GM12878 (cell line): Measurements from ENCODE around the gene PCSK6. TPM values are rescaled to one million over a fixed set of nuclear protein-coding genes. Genes with fewer than 3 reads are reported as not detected.

ENCODE experiments used
- ATAC-seq: fragments of 200-7000 bp; cut with Tn5 transposase; 3 replicates; pipeline ENCODE4 v1.9.1; 2020; ENCODE audit warnings: mild to moderate bottlenecking, moderate library complexity
- BruUV-seq: library from RNA; stranded (reverse); fragments of 400-500 nt; replicated peaks from 2 replicates; lab custom pipeline; 2021; lab: Mats Ljungman, UMichigan
- CTCF ChIA-PET: fragments of 300-600 bp; sonication (Branson Sonifier 250); formaldehyde crosslinking; extraction: SDS; loops from one replicate; lab custom pipeline; 2021; ENCODE audit warnings: inconsistent platforms; lab: Yijun Ruan, JAX
- POLR2A ChIA-PET: fragments of 350-600 bp; formaldehyde crosslinking; extraction: SDS; loops from one replicate; lab custom pipeline; 2021; ENCODE audit warnings: inconsistent platforms; lab: Charles Lee
- RAD21 ChIA-PET: fragments of 300-600 bp; sonication (Branson Sonifier 250); formaldehyde crosslinking; loops from one replicate; lab custom pipeline; 2023; ENCODE audit warnings: antibody characterized with exemption; ENCODE audit not compliant: unreplicated experiment; lab: Charles Lee
- SMC1A ChIA-PET: fragments of 300-600 bp; sonication (Branson Sonifier 250); formaldehyde crosslinking; loops from one replicate; lab custom pipeline; 2023; ENCODE audit not compliant: unreplicated experiment, uncharacterized antibody; lab: Charles Lee
- DNase-seq: peaks from one replicate; pipeline ENCODE4 v3.0.0-alpha.2; 2011; ENCODE audit warnings: low read depth, low spot score
- FAIRE-seq: peaks from 3 replicates; lab custom pipeline; 2011; peaks lifted over from hg19 to GRCh38; lab: Jason Lieb, UNC
- H2AFZ ChIP-seq: 2 replicates; pipeline ENCODE4 v1.6.0; 2011; ENCODE audit warnings: low read depth, low read length, control low read depth; ENCODE audit not compliant: control insufficient read depth
- H3K27ac ChIP-seq: 2 replicates; pipeline ENCODE4 v1.5.1; 2011; ENCODE audit warnings: control low read depth; ENCODE audit not compliant: control insufficient read depth, insufficient read depth
- H3K27me3 ChIP-seq, 2 experiments: replicated peaks in 1 of 2; 2 replicates each; pipeline versions ENCODE4 v1.6.0 to v1.6.1; 2011; ENCODE audit warnings: low read length in 1 of 2; ENCODE audit not compliant: control insufficient read depth in 2 of 2, insufficient read depth in 2 of 2
- H3K36me3 ChIP-seq, 2 experiments: 2 replicates each; pipeline ENCODE4 v1.5.1; 2011; ENCODE audit warnings: low read length in 1 of 2; ENCODE audit not compliant: control insufficient read depth in 2 of 2, insufficient read depth in 2 of 2
- H3K4me1 ChIP-seq: 2 replicates; pipeline ENCODE4 v1.6.1; 2011; ENCODE audit warnings: mild to moderate bottlenecking, low read length, moderate library complexity, mixed read lengths; ENCODE audit not compliant: control insufficient read depth, insufficient read depth
- H3K4me2 ChIP-seq: 2 replicates; pipeline ENCODE4 v1.6.0; 2011; ENCODE audit warnings: control low read depth; ENCODE audit not compliant: control insufficient read depth, insufficient read depth
- H3K4me3 ChIP-seq: fragments of 200-600 bp; sonication (generic); 2 replicates; pipeline ENCODE4 v1.5.1; 2016
- H3K79me2 ChIP-seq: 2 replicates; pipeline ENCODE4 v1.6.0; 2011; ENCODE audit warnings: low read length; ENCODE audit not compliant: control insufficient read depth, insufficient read depth
- H3K9ac ChIP-seq: 2 replicates; pipeline ENCODE4 v1.8.0; 2011; ENCODE audit warnings: low read length, control low read depth, mixed read lengths; ENCODE audit not compliant: control insufficient read depth, insufficient read depth
- H3K9me3 ChIP-seq: replicated peaks from 3 replicates; pipeline ENCODE4 v1.5.1; 2011; ENCODE audit warnings: mild to moderate bottlenecking, low read length; ENCODE audit not compliant: control insufficient read depth, insufficient read depth
- H4K20me1 ChIP-seq: 2 replicates; pipeline ENCODE4 v1.6.0; 2011; ENCODE audit not compliant: control insufficient read depth, insufficient read depth
- ASH2L ChIP-seq: fragments of 300-600, 200-600 bp; sonication (generic); IDR thresholded peaks from 2 replicates; pipeline ENCODE4 v1.6.1; 2017; ENCODE audit warnings: low read depth, mild to moderate bottlenecking, borderline replicate concordance
- DPF2 ChIP-seq: fragments of 450-650 bp; IDR thresholded peaks from 2 replicates; pipeline ENCODE4 v1.6.1; 2017; ENCODE audit warnings: mild to moderate bottlenecking
- EGR1 ChIP-seq, 2 experiments: IDR thresholded peaks; 1 replicate in 1 of 2; 2 replicates in 1 of 2; pipeline ENCODE4 v1.6.1; 2011 to 2012; ENCODE audit warnings: low read depth in 2 of 2, low read length in 2 of 2, borderline replicate concordance in 1 of 2, mild to moderate bottlenecking in 1 of 2, moderate library complexity in 1 of 2
- IRF3 ChIP-seq: fragments of 450-650 bp; IDR thresholded peaks from 2 replicates; pipeline ENCODE4 v1.6.1; 2014; ENCODE audit warnings: mild to moderate bottlenecking
- JUND ChIP-seq: IDR thresholded peaks from 2 replicates; pipeline ENCODE4 v1.6.1; 2012; ENCODE audit warnings: low read depth, mild to moderate bottlenecking, low read length, improper control_type of control experiment, moderate library complexity
- KDM1A ChIP-seq: fragments of 200-600 bp; sonication (generic); IDR thresholded peaks from 2 replicates; pipeline ENCODE4 v1.6.1; 2016; ENCODE audit warnings: borderline replicate concordance
- MEF2B ChIP-seq: fragments of 450-650 bp; IDR thresholded peaks from 2 replicates; pipeline ENCODE4 v1.6.1; 2018; ENCODE audit warnings: mild to moderate bottlenecking, moderate library complexity; ENCODE audit not compliant: partially characterized antibody, poor library complexity, severe bottlenecking
- NBN ChIP-seq: fragments of 450-650 bp; IDR thresholded peaks from 2 replicates; pipeline ENCODE4 v1.6.1; 2016
- NFXL1 ChIP-seq: fragments of 450-650 bp; IDR thresholded peaks from 2 replicates; pipeline ENCODE4 v1.6.1; 2017; ENCODE audit warnings: antibody characterized with exemption, mild to moderate bottlenecking, borderline replicate concordance
- NFYA ChIP-seq: IDR thresholded peaks from 2 replicates; pipeline ENCODE4 v1.6.1; 2011; ENCODE audit warnings: low read depth, mild to moderate bottlenecking, low read length, improper control_type of control experiment, borderline replicate concordance
- NR2C2 ChIP-seq: IDR thresholded peaks from 2 replicates; pipeline ENCODE4 v1.6.1; 2011; ENCODE audit warnings: borderline replicate concordance, low read depth; ENCODE audit not compliant: control insufficient read depth, insufficient read length
- NRF1 ChIP-seq: conservative IDR thresholded peaks from 2 replicates; pipeline ENCODE4 v1.6.1; 2011; ENCODE audit warnings: mild to moderate bottlenecking, low read depth, low read length, improper control_type of control experiment
- PBX3 ChIP-seq: IDR thresholded peaks from 2 replicates; pipeline ENCODE4 v1.6.1; 2011; ENCODE audit warnings: mild to moderate bottlenecking, low read depth, low read length, moderate library complexity; ENCODE audit not compliant: insufficient replicate concordance
- SMAD1 ChIP-seq: fragments of 450-650 bp; IDR thresholded peaks from 2 replicates; pipeline ENCODE4 v1.6.1; 2018; ENCODE audit warnings: mild to moderate bottlenecking, low read depth; ENCODE audit not compliant: partially characterized antibody
- STAT3 ChIP-seq: IDR thresholded peaks from 2 replicates; pipeline ENCODE4 v1.6.1; 2011; ENCODE audit warnings: low read depth, low read length, improper control_type of control experiment
- YBX1 ChIP-seq: fragments of 450-650 bp; IDR thresholded peaks from 2 replicates; pipeline ENCODE4 v1.6.1; 2016; ENCODE audit warnings: antibody characterized with exemption
- ZNF24 ChIP-seq: fragments of 450-650 bp; IDR thresholded peaks from 2 replicates; pipeline ENCODE4 v1.6.1; 2017; ENCODE audit warnings: antibody characterized with exemption, mild to moderate bottlenecking
- WGBS: methylation state at CpG from one replicate; pipeline ENCODE4 v1.1.6; 2016; ENCODE audit warnings: low lambda C conversion rate; ENCODE audit not compliant: insufficient replicate concordance, insufficient coverage; ENCODE audit errors: missing lambda C conversion rate; 5-methylcytosine and 5-hydroxymethylcytosine counted together
- in situ Hi-C: fragments of 300-500 bp; cut with MboI; formaldehyde crosslinking; loops from 9 replicates; pipeline ENCODE4 v1.14.3; 2018; ENCODE audit warnings: mixed read lengths
- intact Hi-C: fragments of 100-400 bp; cut with micrococcal nuclease; formaldehyde crosslinking; loops from one replicate; pipeline ENCODE4 v1.14.2; 2022; ENCODE audit not compliant: unreplicated experiment
- polyA plus RNA-seq, 11 experiments: library from polyadenylated mRNA; depleted of rRNA in 4 of 11; unstranded in 6 of 11; stranded (reverse) in 5 of 11; fragments of >200 nt; fragmentation: Nextera tagmentation in 4 of 11; fragmentation: Illumina TruSeq in 1 of 11; extraction: Ambion mirVana in 4 of 11; extraction: Trizol in 1 of 11; gene quantifications; 1 replicate in 1 of 11; 2 replicates in 10 of 11; pipeline versions ENCODE4 v1.2.1 to v1.2.3, GENCODE V29; 2011 to 2016; ENCODE audit warnings: inconsistent platforms in 2 of 11, missing spikeins in 2 of 11, low read depth in 1 of 11
- total RNA-seq, 4 experiments: library from RNA; depleted of rRNA in 3 of 4; stranded (reverse); fragments of >200 nt in 3 of 4; fragmentation: Illumina TruSeq in 1 of 4; extraction: Trizol in 1 of 4; gene quantifications; 2 replicates each; pipeline versions ENCODE4 v1.2.1 to v1.2.3, GENCODE V29; 2013 to 2021
- TF ChIP-seq, protein P1 (sequence below): fragments of 450-650 bp; IDR thresholded peaks from 2 replicates; pipeline ENCODE4 v1.6.1; 2016; ENCODE audit warnings: mild to moderate bottlenecking

The PCSK6 gene
- total and polyA plus RNA-seq, 10 of the 15 experiments (the other 5 are each of a cell fraction or from before 2014, with no cell fraction given): 0.19 to 0.67 (median 0.25) TPM; not detected in 4

DNA sequence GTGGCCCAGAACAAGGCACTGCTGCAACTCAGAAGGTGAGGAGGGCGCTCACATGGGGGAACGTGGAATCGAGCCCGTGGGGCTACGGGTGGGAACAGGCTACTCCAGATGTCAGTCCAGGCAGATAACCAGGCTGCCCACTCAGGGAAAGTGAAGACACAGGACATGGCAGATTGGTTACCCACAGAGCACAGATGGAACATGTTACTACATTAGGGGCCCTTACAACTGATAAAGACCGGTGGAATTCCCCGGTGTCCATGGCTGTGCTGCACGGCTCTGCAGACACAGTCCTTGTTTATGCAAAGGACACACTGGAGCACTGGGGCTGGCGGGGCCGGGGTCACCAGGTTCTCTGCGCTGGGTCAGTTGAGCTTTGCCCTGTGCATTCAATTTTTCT lies 36.9 kb downstream of the PCSK6 start (continued):
- no peak for TF ChIP-seq NRF1
- no peak for TF ChIP-seq YBX1
- no peak for TF ChIP-seq STAT3

- ChIA-PET RAD21 (no interaction called here), CTCF (interaction anchor here (0.9 kb wide), 1 partner anchor 10 kb away, joined by 3 read pairs; no protein-coding TSS in a partner anchor), POLR2A (no interaction called here), SMC1A (no interaction called here)
- WGBS: 33% methylated on average over 3 of the region's 3 CpGs
- no peaks in the 10 kb centered on the region for H3K4me1 ChIP-seq
- no peak overlapping the region for H3K4me3 ChIP-seq
- H4K20me1 ChIP-seq: no peaks in the 10 kb centered on the region
- DNase-seq (no peak), ATAC-seq (no peak), FAIRE-seq (no peak)
- no peak overlapping the region for H3K27ac ChIP-seq
- in situ Hi-C loops: no loop called here
- intact Hi-C loops: no loop called here
- H2AFZ ChIP-seq: no peak overlapping the region
- H3K36me3 ChIP-seq: no peaks in the 10 kb centered on the region
- no TSS peak for BruUV-seq
- H3K27me3 ChIP-seq: peaks cover 0 to 7% of the 10 kb centered on the region in 2 experiments; a peak in 3 of 4 replicates
- no peak overlapping the region for H3K9ac ChIP-seq
- TF ChIP-seq IRF3 (no peak), NBN (no peak), NR2C2 (no peak), NFXL1 (no peak), DPF2 (no peak), EGR1 (IDR thresholded peaks at IDR 0.05; ENCODE audit: borderline replicate concordance in 1 of 2, low read depth in 2 of 2, low read length in 2 of 2) (no peak), NRF1 (no peak), SMAD1 (no peak), PBX3 (no peak), ZNF24 (no peak), NFYA (no peak), ASH2L (no peak), KDM1A (no peak), JUND (no peak), MEF2B (no peak)
- TF ChIP-seq, protein P1, sequence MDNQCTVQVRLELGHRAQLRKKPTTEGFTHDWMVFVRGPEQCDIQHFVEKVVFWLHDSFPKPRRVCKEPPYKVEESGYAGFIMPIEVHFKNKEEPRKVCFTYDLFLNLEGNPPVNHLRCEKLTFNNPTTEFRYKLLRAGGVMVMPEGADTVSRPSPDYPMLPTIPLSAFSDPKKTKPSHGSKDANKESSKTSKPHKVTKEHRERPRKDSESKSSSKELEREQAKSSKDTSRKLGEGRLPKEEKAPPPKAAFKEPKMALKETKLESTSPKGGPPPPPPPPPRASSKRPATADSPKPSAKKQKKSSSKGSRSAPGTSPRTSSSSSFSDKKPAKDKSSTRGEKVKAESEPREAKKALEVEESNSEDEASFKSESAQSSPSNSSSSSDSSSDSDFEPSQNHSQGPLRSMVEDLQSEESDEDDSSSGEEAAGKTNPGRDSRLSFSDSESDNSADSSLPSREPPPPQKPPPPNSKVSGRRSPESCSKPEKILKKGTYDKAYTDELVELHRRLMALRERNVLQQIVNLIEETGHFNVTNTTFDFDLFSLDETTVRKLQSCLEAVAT: no peak
- H3K9me3 ChIP-seq: no peaks in the 10 kb centered on the region
- H3K79me2 ChIP-seq: no peaks in the 10 kb centered on the region
- H3K4me2 ChIP-seq: no peak overlapping the region
These were observed 37.7 kb downstream of the PCSK6 start for GRCh38 chr15:101451846-101452245.
